ENCODE data around the gene FBN2.

Gene FBN2

GRCh38 chr5:128259607-128260021 is 278.4 kb downstream of the FBN2 start:
- Histone ChIP-seq H3K79me2 (ENCODE audit: control insufficient read depth, insufficient read depth, low read length, unreplicated experiment) (no peaks in the 10 kb centered on the region), H3K4me1 (ENCODE audit: control insufficient read depth, insufficient read depth, low read length, unreplicated experiment) (no peaks in the 10 kb centered on the region), H3K36me3 (ENCODE audit: insufficient read depth, low read length) (no peaks in the 10 kb centered on the region), H3K27me3 (ENCODE audit: insufficient read depth, low read length) (no peaks in the 10 kb centered on the region), H3K4me3 (ENCODE audit: low read depth, low read length) (no peak overlapping the region), H2AFZ (ENCODE audit: low read length, unreplicated experiment) (no peak overlapping the region), H3K27ac (ENCODE audit: low read depth, low read length) (no peak overlapping the region)

- Histone ChIP-seq H3K27me3 (ENCODE audit: insufficient read depth, low read length) (no peaks in the 10 kb centered on the region), H3K36me3 (ENCODE audit: insufficient read depth, low read length) (no peaks in the 10 kb centered on the region), H3K79me2 (ENCODE audit: control insufficient read depth, insufficient read depth, low read length, unreplicated experiment) (no peaks in the 10 kb centered on the region), H2AFZ (ENCODE audit: low read length, unreplicated experiment) (no peak overlapping the region), H3K27ac (ENCODE audit: low read depth, low read length) (no peak overlapping the region), H3K4me1 (ENCODE audit: control insufficient read depth, insufficient read depth, low read length, unreplicated experiment) (no peaks in the 10 kb centered on the region), H3K4me3 (ENCODE audit: low read depth, low read length) (no peak overlapping the region)
Measured at GRCh38 chr5:128258372-128258771, 279.7 kb downstream of the FBN2 start.

- Histone ChIP-seq H2AFZ (ENCODE audit: low read length, unreplicated experiment) (no peak overlapping the region), H3K4me3 (ENCODE audit: low read depth, low read length) (no peak overlapping the region), H3K27ac (ENCODE audit: low read depth, low read length) (no peak overlapping the region), H3K27me3 (ENCODE audit: insufficient read depth, low read length) (no peaks in the 10 kb centered on the region), H3K4me1 (ENCODE audit: control insufficient read depth, insufficient read depth, low read length, unreplicated experiment) (peaks cover 11% of the 10 kb centered on the region), H3K79me2 (ENCODE audit: control insufficient read depth, insufficient read depth, low read length, unreplicated experiment) (no peaks in the 10 kb centered on the region), H3K36me3 (ENCODE audit: insufficient read depth, low read length) (no peaks in the 10 kb centered on the region)
Measured at GRCh38 chr5:128257076-128257475, 281.0 kb downstream of the FBN2 start.

GRCh38 chr5:128254789-128255188 is 283.3 kb downstream of the FBN2 start:
- H3K36me3 ChIP-seq (ENCODE audit: insufficient read depth, low read length) = no peaks in the 10 kb centered on the region
- H3K4me1 ChIP-seq (ENCODE audit: control insufficient read depth, insufficient read depth, low read length, unreplicated experiment) = peaks cover 11% of the 10 kb centered on the region
- no peaks in the 10 kb centered on the region for H3K27me3 ChIP-seq (ENCODE audit: insufficient read depth, low read length)
- no peak overlapping the region for H3K27ac ChIP-seq (ENCODE audit: low read depth, low read length)
- no peak overlapping the region for H2AFZ ChIP-seq (ENCODE audit: low read length, unreplicated experiment)
- no peak overlapping the region for H3K4me3 ChIP-seq (ENCODE audit: low read depth, low read length)
- H3K79me2 ChIP-seq (ENCODE audit: control insufficient read depth, insufficient read depth, low read length, unreplicated experiment) = no peaks in the 10 kb centered on the region

GRCh38 chr5:128253880-128254279 is 284.2 kb downstream of the FBN2 start:
- Histone ChIP-seq H3K79me2 (ENCODE audit: control insufficient read depth, insufficient read depth, low read length, unreplicated experiment) (no peaks in the 10 kb centered on the region), H3K27me3 (ENCODE audit: insufficient read depth, low read length) (no peaks in the 10 kb centered on the region), H3K27ac (ENCODE audit: low read depth, low read length) (no peak overlapping the region), H3K4me1 (ENCODE audit: control insufficient read depth, insufficient read depth, low read length, unreplicated experiment) (peaks cover 11% of the 10 kb centered on the region), H2AFZ (ENCODE audit: low read length, unreplicated experiment) (no peak overlapping the region), H3K4me3 (ENCODE audit: low read depth, low read length) (no peak overlapping the region), H3K36me3 (ENCODE audit: insufficient read depth, low read length) (no peaks in the 10 kb centered on the region)

- Histone ChIP-seq H2AFZ (ENCODE audit: low read length, unreplicated experiment) (no peak overlapping the region), H3K27ac (ENCODE audit: low read depth, low read length) (no peak overlapping the region), H3K79me2 (ENCODE audit: control insufficient read depth, insufficient read depth, low read length, unreplicated experiment) (no peaks in the 10 kb centered on the region), H3K36me3 (ENCODE audit: insufficient read depth, low read length) (no peaks in the 10 kb centered on the region), H3K27me3 (ENCODE audit: insufficient read depth, low read length) (no peaks in the 10 kb centered on the region), H3K4me3 (ENCODE audit: low read depth, low read length) (no peak overlapping the region), H3K4me1 (ENCODE audit: control insufficient read depth, insufficient read depth, low read length, unreplicated experiment) (peaks cover 11% of the 10 kb centered on the region)
Measured at GRCh38 chr5:128253161-128253560, 284.9 kb downstream of the FBN2 start.

- Histone ChIP-seq H3K27me3 (ENCODE audit: insufficient read depth, low read length) (no peaks in the 10 kb centered on the region), H3K27ac (ENCODE audit: low read depth, low read length) (no peak overlapping the region), H3K79me2 (ENCODE audit: control insufficient read depth, insufficient read depth, low read length, unreplicated experiment) (no peaks in the 10 kb centered on the region), H3K4me1 (ENCODE audit: control insufficient read depth, insufficient read depth, low read length, unreplicated experiment) (peaks cover 11% of the 10 kb centered on the region), H3K36me3 (ENCODE audit: insufficient read depth, low read length) (no peaks in the 10 kb centered on the region), H2AFZ (ENCODE audit: low read length, unreplicated experiment) (no peak overlapping the region), H3K4me3 (ENCODE audit: low read depth, low read length) (no peak overlapping the region)
Measured at GRCh38 chr5:128252756-128253155, 285.3 kb downstream of the FBN2 start.

GRCh38 chr5:128252196-128252595 is 285.8 kb downstream of the FBN2 start:
- Histone ChIP-seq H2AFZ (ENCODE audit: low read length, unreplicated experiment) (no peak overlapping the region), H3K27me3 (ENCODE audit: insufficient read depth, low read length) (no peaks in the 10 kb centered on the region), H3K79me2 (ENCODE audit: control insufficient read depth, insufficient read depth, low read length, unreplicated experiment) (no peaks in the 10 kb centered on the region), H3K4me3 (ENCODE audit: low read depth, low read length) (no peak overlapping the region), H3K27ac (ENCODE audit: low read depth, low read length) (no peak overlapping the region), H3K36me3 (ENCODE audit: insufficient read depth, low read length) (no peaks in the 10 kb centered on the region), H3K4me1 (ENCODE audit: control insufficient read depth, insufficient read depth, low read length, unreplicated experiment) (peaks cover 11% of the 10 kb centered on the region)

GRCh38 chr5:128245974-128246373 is 292.1 kb downstream of the FBN2 start:
- H3K4me1 ChIP-seq (ENCODE audit: control insufficient read depth, insufficient read depth, low read length, unreplicated experiment) = peaks cover 11% of the 10 kb centered on the region

GRCh38 chr5:128243958-128244582 is 294.0 kb downstream of the FBN2 start:
- Histone ChIP-seq H3K79me2 (ENCODE audit: control insufficient read depth, insufficient read depth, low read length, unreplicated experiment) (no peaks in the 10 kb centered on the region), H3K36me3 (ENCODE audit: insufficient read depth, low read length) (no peaks in the 10 kb centered on the region), H3K4me3 (ENCODE audit: low read depth, low read length) (no peak overlapping the region), H2AFZ (ENCODE audit: low read length, unreplicated experiment) (no peak overlapping the region), H3K27ac (ENCODE audit: low read depth, low read length) (no peak overlapping the region), H3K27me3 (ENCODE audit: insufficient read depth, low read length) (no peaks in the 10 kb centered on the region), H3K4me1 (ENCODE audit: control insufficient read depth, insufficient read depth, low read length, unreplicated experiment) (peaks cover 12% of the 10 kb centered on the region)

More at GRCh38 chr5:128245974-128246373, 292.1 kb downstream of the FBN2 start:
- H3K27me3 ChIP-seq (ENCODE audit: insufficient read depth, low read length) = no peaks in the 10 kb centered on the region
- no peak overlapping the region for H2AFZ ChIP-seq (ENCODE audit: low read length, unreplicated experiment)
- no peak overlapping the region for H3K4me3 ChIP-seq (ENCODE audit: low read depth, low read length)
- no peaks in the 10 kb centered on the region for H3K36me3 ChIP-seq (ENCODE audit: insufficient read depth, low read length)
- no peaks in the 10 kb centered on the region for H3K79me2 ChIP-seq (ENCODE audit: control insufficient read depth, insufficient read depth, low read length, unreplicated experiment)
- H3K27ac ChIP-seq (ENCODE audit: low read depth, low read length) = no peak overlapping the region

- H3K36me3 ChIP-seq (ENCODE audit: insufficient read depth, low read length) = no peaks in the 10 kb centered on the region
- H2AFZ ChIP-seq (ENCODE audit: low read length, unreplicated experiment) = peak overlapping the region; percentile 91
- peak overlapping the region; percentile 64 for H3K27ac ChIP-seq (ENCODE audit: low read depth, low read length)
- H3K27me3 ChIP-seq (ENCODE audit: insufficient read depth, low read length) = no peaks in the 10 kb centered on the region
- no peaks in the 10 kb centered on the region for H3K79me2 ChIP-seq (ENCODE audit: control insufficient read depth, insufficient read depth, low read length, unreplicated experiment)
- peaks cover 12% of the 10 kb centered on the region for H3K4me1 ChIP-seq (ENCODE audit: control insufficient read depth, insufficient read depth, low read length, unreplicated experiment)
- no peak overlapping the region; the same call in 1 of the 2 replicates for H3K4me3 ChIP-seq (ENCODE audit: low read depth, low read length)
Measured at GRCh38 chr5:128241051-128241695, 296.9 kb downstream of the FBN2 start.
